Renal pelvis (tissue), 4 donors: ENCODE results near the gene FST. TPM values are rescaled to one million over a fixed set of nuclear protein-coding genes. Genes with fewer than 3 reads are reported as not detected.

Source experiments
- DNase-seq: peaks from one replicate; pipeline ENCODE4 v3.0.0-alpha.2; 2013
- polyA plus RNA-seq, 3 donors: library from polyadenylated mRNA; unstranded; fragments of 120-200 nt; gene quantifications; one replicate each; pipeline ENCODE4 v1.2.1, GENCODE V29; 2013; ENCODE audit not compliant: insufficient read length in 3 of 3

FST gene
- polyA plus RNA-seq, 3 donors, result 12.1 to 35.0 (median 28.8) TPM

DNA sequence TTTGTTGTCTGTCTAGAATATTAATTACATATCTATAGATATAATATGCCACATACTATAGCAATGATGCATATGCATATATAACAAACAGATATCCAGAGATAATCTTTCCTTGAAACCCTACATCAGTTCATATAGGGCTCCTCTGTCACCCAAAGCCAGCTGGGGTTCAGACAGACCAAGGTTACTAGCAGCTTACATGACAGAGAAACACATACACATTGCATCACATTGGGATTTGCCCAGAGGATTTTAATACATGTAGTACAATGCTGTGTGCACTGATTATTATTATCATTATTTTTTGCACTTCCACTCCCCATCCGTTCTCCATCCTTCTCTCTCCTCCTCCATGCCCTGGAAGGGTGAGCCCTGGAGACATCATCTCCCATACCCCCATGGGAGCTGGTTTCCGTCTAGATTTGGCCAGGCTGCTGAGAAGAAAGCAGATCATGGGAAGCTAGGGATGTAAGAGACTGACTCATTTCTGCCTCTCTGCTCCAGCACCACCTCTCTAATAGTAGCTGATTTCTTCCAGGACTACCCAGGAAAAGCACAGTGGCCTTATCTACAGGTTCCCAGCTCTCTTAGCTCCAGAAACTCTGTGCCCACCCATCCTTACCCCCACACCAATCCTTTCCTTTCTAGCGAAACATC lies 23.3 kb downstream of the FST start:
- DNase-seq, result no peak

DNA sequence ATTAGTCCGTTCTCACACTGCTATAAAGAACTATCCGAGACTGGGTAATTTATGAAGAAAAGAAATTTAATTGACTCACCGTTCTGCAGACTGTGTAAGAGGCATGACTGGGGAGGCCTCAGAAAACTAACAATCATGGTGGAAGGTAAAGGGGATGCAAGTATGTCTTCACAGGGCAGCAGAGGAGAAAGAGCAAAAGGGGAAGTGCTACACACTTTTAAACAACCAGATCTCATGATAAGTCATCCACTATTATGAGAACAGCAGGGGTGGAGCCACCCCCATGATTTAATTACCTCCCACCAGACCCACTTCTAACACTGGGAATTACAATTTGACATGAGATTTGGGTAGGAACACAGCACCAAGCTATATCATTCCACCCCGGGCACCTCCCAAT lies 26.6 kb downstream of the FST start:
- no peak for DNase-seq

DNA sequence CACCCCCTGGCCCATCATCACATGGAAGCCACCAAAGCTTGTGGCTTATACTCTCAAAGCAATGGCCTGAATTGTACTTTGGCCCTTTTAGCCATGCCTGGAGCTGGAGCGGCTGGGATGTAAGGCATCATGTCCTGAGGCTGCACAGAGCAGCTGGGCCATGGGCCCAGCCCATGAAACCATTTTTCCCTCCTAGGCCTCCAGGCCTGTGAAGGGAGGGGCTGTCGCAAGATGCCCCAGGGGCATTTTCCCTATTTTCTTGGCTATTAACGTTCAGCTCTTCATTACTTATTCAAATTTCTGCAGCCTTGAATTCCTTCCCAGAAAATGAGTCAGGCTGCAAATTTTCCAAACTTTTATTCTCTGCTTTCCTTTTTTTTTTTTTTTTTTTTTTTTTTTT lies 27.7 kb downstream of the FST start:
- DNase-seq, result no peak

DNA sequence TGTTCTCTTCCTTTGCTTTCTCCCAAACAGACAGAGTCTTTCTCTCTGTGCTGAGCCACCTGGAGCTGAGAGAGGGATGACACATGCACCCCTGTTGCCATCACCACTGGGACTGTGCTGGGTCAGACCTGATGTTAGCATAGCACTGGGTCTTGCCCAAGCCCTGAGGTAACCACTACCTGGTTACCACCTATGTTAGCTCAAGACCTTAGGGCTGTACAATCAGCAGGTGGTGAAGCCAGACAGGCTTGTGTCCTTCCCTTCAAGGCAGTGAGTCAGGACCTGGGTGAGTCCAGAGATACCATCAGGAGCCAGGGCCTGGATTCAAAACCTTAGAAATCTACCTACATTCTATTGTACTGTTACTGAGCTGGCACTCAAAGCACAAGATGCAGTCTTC lies 32.1 kb downstream of the FST start:
- DNase-seq, result no peak

DNA sequence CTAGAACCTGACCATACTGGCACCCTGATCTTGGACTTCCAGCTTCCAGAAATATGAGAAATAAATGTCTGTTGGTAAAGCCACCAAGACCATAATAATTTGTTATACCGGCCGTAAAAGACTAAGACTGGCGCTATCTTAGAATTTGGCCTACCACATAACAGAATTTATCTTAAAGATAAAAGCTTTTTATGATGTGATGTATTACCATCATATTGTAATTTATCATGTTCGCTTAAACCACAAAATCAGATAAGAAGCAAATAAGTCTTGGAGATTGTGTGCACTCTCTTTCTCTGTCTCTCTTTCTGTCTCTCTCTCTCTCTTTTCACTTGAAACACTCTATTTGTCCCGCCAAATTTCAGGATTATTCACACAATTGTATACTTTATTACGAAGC lies 35.6 kb downstream of the FST start:
- no peak for DNase-seq

DNA sequence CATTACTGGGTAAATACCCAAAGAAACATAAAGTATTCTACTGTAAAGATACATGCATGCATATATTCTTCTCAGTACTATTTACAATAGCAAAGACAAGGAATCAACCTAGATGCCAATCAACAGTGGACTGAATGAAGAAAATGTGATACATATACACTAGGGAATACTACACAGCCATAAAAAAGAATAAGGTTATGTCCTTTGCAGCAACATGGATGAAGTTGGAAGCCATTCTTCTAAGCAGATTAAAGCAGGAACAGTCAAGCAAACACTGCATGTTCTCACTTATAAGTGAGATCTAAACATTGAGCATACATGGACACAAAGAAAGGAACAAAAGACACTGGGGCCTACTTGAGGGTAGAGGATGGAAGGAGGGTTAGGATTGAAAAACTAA lies 40.4 kb downstream of the FST start:
- DNase-seq, result no peak

Other genes starting within 250 kb of the FST start
- gene NDUFS4, start 80.0 kb downstream of the FST start, polyA plus RNA-seq, result 100 to 1,000 TPM; 118 to 145 (median 124) TPM